Choroid plexus epithelial cell (primary cell): ENCODE results near the gene GPS1.

Experiments used
- DNase-seq: peaks from one replicate; pipeline ENCODE4 v3.0.0-alpha.2; 2010; ENCODE audit warnings: low read depth
- H3K4me3 ChIP-seq: 2 replicates; pipeline ENCODE4 v1.5.1; 2011; ENCODE audit warnings: low read depth, mild to moderate bottlenecking, control low read depth, low read length, moderate library complexity
- CTCF ChIP-seq: conservative IDR thresholded peaks from 2 replicates; pipeline ENCODE4 v1.5.1; 2011; ENCODE audit warnings: low read depth, mild to moderate bottlenecking, control low read depth, inconsistent platforms, low read length, moderate library complexity

GPS1 gene

GRCh38 chr17:82041144-82041814 is 10.4 kb upstream of the GPS1 start:
- no peak for TF ChIP-seq CTCF
- DNase-seq, result peak; percentile 32
- H3K4me3 ChIP-seq, result no peak overlapping the region

DNA sequence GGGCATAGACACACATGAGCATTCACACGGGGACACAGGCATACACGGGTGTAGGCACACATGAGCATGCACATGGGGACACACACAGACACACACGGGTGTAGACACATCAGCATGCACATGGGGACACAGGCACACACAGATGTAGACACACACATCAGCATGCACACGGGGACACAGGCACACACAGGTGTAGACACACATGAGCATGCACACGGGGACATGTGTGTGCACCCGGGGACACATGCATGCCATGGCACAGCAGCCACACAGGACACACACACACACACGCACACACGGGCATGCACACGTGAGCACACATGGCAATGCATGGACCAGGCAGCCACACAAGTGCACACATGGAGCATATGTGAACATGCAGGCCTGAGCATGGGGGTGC is 9.0 kb upstream of the GPS1 start:
- H3K4me3 ChIP-seq, result no peak overlapping the region
- DNase-seq, result no peak
- no peak for TF ChIP-seq CTCF

DNA sequence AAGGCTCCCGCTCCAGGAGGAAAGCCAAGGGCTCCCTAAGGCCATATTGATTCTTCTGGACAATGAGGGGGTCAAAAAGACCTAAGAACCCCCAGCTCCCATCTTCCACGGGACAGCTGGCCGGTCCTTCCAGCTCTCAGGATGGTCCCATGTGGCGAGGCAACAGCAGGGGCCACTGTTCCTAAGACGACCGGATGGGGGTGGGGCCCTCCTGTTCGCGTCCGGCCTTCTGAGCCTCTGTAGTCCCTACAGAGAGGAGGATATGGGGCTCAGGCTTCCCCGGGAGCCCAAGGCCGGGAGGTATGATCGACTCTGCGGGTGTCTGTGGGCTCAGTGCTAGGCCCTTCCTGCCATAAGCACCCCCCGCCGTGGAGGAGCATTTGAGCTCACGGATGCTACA is 8.2 kb upstream of the GPS1 start:
- no peak overlapping the region for H3K4me3 ChIP-seq
- TF ChIP-seq CTCF, result no peak
- DNase-seq, result no peak

DNA sequence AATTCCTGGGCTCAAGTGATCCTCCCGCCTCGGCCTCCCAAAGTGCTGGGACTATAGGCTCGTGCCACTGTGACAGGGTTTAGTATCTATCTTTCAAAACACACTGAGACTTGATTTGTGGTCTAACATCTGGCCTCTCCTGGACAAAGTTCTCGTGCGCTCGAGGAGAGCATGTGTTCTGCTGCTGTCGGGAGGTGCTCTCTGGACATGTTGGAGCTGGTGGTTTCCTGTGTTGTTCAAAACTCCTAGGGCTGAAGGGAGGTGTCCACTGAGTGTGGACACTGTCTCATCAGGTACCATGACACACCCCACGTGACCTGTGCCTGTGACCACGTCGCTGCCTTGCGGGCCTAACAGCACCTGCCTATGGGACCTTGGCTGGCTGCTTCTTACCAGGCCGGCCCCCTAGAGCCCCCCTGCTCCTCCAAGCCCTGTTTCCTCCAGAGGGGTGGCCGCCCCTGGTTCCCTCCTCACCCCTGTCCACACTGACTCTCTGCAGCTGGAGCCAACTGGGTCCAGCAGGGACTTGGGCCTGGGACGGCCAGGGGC is 5.7 kb upstream of the GPS1 start:
- H3K4me3 ChIP-seq, result no peak overlapping the region
- DNase-seq, result no peak
- no peak for TF ChIP-seq CTCF

DNA sequence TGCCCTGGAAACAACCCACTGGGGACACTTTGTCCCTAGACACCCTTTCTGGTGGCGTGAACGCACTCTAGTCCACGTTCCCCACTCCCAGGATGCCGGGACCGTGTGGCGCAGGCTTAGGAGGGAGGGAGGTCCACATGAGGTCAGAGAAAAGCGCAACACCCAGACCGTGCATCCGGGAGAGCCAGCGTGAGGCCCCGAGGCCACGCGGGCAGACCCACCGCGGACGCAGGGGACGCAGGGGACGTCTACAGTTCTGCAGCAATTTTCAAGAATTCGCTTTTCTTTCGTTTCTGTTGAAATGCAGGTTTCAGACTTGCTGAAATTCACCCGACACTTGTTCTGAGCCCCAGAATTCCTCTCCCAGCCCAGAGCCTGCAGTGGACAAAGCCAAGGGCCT is 4.8 kb upstream of the GPS1 start:
- DNase-seq, result no peak
- H3K4me3 ChIP-seq, result no peak overlapping the region
- no peak for TF ChIP-seq CTCF

DNA sequence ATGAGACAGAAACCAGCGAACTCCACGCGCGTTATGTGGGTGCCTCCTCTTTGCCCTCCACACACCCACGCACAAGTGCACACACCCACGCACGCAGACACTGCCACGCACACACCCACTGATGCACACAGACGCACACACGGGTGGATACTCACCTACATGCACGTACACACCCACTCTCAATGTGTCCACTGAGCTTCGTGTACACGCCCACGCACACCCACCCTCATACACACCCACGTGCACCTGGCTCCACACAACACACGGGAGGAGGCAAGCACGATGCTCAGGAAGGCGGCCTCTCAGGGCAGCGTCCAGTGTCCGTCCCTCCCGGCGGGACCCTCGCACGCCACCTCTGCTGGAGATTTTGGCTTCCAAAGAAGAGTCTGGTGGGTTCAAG is 4.3 kb upstream of the GPS1 start:
- no peak overlapping the region for H3K4me3 ChIP-seq
- no peak for TF ChIP-seq CTCF
- no peak for DNase-seq

DNA sequence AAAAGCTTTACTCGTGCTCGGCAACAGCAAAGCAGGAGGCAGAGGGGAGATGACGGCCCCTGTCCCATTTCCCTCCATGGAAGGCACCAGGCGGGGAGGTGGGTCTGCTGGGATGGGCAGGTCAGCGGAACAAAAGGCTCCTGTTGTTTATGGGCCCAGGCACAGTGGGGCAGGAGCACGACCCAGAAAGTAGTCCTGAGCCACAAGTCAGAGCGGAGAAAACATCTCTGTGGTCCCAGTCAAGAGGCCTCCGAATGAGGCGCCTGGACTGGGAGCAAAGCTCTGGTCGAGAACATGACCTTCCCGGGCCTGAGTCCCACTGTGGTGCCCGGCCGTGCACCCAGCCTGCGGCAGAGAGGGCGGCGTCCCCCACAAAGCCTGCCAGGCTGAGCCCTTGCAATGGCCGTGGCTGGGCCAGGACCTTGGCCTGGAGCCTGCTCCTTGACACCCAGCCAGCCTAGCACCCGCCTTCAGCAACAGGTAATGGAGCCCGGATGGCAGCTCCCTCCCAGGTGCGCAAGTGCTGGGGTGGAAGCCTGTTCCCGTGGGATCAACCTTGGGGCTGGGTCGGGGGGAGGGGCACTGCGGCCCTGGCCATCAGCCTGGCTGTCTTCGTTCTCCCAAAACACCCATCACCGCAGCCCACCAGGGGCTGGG is 3.7 kb upstream of the GPS1 start:
- H3K4me3 ChIP-seq, result no peak overlapping the region
- no peak for DNase-seq
- TF ChIP-seq CTCF, result no peak
